CD1c-positive myeloid dendritic cell (primary cell): ENCODE measurements around the gene MAPK12.
A peak's percentile ranks its signal among the peaks of the same experiment; 100 is the strongest.

Experiments used
- DNase-seq: peaks from one replicate; pipeline ENCODE4 v3.0.0-alpha.2; 2016; ENCODE audit errors: extremely low spot score

The MAPK12 gene

DNA sequence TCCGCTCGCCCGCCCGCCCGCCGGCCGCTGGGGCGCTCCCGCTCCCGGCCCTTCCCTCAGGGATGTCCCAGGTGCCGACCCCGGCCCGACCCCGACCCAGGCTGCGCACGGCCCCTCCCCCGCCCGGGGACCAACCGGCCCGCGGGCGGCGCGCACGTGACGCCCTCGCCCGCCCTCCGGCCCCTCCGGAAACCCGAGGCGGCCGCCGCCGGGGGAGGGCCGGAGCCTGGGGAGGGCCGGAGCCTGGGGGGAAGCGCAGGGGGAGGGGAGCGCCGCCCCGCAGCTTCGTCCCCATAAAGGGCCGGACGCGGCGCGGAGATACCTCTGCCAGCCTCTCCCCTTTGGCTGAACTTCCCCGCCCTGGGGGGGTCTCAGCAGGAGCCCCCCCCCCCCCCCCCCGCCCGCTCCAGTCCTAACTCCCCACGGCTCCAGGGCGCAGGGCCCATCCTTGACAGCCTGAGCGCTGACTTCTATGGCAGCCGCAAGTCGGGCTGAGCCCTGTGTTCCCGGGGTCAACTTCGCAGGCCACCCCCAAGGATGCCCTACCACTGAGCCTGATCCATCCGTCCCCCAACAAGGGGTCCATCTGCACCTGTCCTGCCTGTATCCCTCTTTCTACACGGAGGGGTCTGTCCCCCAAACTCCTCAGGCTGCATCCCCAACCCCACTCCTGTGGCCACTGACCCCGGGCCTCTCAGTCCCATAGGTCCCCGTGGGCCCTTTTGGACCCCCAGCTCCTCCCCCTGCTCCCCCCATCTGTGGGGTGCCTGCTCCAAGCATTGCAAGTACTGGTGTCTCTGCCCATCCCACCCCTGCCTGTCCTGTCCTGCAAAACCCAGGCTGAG, at the start of gene MAPK12:
Gene MAPK12, minus strand, starts transcription at position 69 of the 845 bp plus-strand sequence. CDS start 174 bp downstream, outside the sequence.
- no peak for DNase-seq

DNA sequence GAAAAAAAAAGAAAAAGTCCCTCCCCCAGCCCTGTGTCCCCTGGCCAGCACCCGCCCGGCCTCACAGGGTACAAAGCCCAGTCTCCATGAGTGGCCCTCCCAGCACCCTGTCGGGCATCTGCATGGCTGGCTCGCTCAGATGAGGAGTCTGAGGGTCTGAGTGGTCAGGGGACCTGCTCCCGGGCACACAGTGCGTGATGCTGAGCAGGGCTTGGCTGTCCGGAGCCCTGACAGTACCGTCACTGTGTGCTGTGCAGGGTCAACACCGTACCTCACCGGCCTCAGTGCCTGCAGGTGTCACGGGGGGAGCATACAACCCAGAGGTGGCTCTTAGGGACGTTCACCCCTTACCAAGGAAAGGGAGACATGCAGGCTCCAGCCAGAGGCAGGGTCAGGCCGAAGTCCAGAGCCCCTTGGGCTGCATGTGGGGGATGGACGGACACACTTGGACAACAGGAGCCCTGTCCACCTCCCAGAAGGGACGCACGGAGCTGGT, 49.5 kb upstream of the MAPK12 start:
- no peak for DNase-seq

DNA sequence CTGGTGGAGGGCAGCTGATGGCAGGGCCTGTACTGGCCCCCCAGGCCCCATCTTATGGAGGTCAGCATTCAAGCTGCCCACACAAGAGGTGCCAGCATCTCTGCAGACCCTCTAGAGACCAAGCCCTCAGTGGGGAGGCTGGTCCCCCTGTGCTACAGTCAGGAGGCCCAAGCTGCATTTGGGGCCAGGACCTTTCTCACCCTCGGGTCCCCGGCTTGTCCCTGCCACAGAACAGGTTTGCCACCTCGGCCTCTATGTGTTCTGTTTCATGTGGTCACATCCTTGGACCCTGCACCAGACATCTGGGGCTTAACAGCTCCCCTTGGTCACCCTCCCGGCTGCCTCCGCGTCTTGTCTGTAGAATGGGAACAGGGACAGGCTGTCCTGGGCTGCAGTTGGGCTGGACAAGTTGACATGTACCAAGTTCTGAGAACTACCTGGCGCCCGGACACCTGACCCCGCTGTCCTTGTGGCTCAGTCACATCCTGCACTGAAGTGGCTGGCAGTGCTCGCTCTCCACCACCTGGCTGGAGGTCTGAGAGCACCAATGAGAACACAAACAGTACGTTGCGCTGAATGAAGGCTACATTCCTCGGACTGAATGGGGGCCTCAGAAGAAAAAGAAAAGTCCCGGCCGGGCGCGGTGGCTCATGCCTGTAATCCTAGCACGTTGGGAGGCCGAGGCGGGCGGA, 48.7 kb upstream of the MAPK12 start:
- DNase-seq, result no peak

DNA sequence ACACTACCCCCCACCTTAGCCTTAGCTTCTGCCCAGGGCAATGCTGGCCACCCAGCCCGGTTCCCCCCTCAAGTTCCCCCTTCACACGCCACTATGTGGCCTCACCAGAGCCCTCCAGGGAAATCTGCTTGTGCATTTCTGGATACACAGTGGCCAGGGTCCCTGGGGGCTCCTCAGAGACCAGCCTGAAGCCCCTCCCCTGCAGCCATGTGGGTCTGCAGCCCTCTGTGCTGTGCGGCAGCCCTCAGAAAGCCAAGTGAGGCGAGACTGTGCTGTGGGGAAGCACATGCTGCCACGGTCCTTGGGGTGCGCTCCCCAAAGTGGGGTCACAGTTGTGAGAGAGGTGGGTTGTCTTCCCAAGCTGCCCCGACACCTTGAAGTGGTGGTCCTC, 48.1 kb upstream of the MAPK12 start:
- no peak for DNase-seq

DNA sequence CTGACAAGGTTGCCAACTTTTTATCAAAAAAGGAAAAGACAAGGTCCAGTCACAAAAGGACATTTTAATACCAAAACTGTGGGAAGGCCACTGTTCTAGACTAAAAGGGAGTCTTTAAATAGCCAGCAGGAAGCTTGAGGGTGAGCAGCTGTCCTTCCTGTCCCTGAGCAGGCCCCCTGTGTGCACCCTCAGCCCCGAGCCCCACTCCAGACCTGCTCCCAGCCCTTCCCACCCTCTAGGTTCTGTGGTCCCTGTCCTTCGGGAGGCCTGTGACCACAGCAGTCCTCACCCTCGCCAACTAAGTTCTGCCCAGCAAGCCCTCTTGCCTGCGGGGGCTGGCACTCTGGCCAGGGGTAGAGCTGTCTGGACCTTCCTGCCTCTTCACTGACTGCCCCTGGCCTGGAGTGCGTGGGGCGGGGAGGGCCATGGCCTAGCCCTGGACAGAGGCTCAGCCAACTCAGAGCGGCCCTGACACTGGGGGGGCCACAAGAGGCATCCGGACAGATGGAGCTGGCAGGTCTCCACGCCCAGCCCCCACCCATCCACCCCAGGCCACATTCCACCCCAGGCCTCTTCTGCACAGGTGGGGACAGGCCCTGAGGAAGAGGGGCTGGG, 47.6 kb upstream of the MAPK12 start:
- DNase-seq, result peak; percentile 13

DNA sequence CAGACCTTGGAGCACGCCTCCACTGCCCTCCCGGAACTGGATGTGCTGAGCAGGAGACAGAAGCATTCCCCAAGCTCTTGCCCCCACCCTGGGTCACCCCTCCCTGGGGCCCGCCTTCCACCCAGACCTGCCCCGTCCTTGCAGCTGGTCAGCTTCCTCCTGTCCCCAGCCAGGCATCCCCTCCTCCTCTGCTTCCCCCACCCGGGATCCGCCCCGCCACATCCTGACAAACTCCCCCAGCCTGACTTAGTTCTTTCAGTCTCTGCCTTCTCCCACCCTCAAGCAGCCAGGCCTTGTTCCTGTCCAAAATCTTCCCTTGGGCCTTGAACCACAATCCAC, 47.1 kb upstream of the MAPK12 start:
- peak; percentile 84 for DNase-seq

GRCh38 chr22:50307890-50308596, 46.6 kb upstream of the MAPK12 start:
- DNase-seq, result peak; percentile 64

- peak; percentile 74 for DNase-seq
Measured at GRCh38 chr22:50306753-50307749, 45.6 kb upstream of the MAPK12 start, which contains the start of gene PLXNB2. PLXNB2 (minus strand) TSS chr22:50307646; CDS start chr22:50290584, 17,062 bp downstream.

- peak; percentile 95 for DNase-seq
Measured at GRCh38 chr22:50305923-50306566, 44.6 kb upstream of the MAPK12 start.

DNA sequence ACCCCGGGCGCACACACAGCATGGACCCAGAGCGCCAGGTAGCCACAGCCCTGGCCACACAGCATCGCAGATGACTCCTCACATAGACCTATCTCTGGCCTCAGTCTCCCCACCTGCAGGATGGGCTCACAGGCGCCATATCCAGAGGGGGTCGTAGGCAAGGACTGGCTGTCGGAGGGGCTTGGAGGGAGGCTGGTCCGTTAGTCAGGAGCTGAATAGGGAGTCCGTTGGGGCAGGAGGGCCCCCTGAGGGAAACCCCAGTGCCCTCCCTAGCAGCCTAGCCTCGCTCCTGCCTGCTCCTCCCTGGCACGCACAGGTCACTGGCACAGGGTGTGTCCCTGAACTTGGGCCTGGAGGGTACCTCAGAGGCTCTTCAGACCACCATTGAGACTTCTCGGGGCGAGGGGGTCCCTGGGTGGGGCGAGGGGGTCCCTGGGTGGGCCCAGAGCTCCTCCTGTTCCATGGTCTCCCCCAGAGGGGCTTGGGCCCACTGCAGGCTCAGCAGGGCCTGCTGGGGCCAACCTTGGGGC, 44.0 kb upstream of the MAPK12 start:
- no peak for DNase-seq

GRCh38 chr22:50304528-50305392, 43.3 kb upstream of the MAPK12 start:
- DNase-seq, result peak; percentile 82

DNA sequence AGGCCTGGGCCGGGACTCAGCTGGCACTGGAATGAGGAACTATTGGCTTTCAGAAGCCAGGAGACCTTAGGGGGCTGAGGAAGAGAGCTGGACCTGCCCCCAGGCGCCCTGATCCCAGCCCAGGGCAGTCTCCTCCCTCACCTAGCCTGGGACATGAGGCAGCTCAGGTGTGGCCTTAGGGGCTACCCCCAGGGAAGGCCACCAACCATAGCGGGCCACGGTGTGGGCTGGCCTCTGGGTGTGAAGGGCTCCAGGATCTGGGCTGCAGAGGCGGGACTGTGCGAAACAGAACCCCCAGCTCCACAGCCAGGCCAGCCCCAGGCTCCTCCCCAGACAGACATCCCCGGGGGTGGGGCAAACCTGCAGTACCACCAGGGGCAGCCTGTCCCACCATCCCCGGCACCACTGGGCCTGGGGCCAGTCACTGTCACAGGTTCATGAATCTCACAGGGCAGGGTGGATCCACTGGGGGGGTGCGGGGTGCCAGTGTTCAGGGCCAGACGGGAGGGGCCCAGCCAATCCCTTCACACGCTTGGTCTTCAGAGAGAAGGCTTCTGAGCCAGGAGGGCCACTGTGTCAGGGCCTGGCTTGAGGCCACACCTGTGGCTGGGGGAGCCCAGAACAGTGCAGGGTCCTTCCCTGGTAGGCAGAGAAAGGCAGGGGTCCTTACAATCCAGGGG, 42.5 kb upstream of the MAPK12 start:
- peak; percentile 77 for DNase-seq

GRCh38 chr22:50303515-50303847, 42.0 kb upstream of the MAPK12 start:
- DNase-seq, result no peak

DNA sequence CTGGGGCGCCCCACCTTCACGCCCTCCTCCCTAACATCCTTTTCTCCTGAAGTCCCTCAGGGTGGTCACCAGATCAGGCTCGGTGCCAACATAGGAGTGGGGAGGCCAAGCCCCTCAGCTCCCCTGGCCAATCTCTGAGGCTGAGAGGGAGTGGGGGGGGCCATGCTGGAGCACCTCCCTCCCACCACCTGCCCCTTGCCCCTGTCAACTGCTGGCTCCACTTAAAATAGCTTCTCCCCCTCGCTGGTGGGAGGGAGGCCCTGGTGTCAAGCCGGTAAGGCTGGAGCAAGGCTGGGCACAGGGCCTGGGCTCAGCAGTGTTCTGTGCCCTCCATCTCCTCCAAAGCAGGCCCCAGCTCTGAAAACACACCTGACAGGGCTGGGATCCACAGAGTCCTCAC, 41.1 kb upstream of the MAPK12 start:
- no peak for DNase-seq

- peak; percentile 48 for DNase-seq
Measured at GRCh38 chr22:50302041-50302541, 40.6 kb upstream of the MAPK12 start.

GRCh38 chr22:50301581-50301991, 40.1 kb upstream of the MAPK12 start:
- no peak for DNase-seq

DNA sequence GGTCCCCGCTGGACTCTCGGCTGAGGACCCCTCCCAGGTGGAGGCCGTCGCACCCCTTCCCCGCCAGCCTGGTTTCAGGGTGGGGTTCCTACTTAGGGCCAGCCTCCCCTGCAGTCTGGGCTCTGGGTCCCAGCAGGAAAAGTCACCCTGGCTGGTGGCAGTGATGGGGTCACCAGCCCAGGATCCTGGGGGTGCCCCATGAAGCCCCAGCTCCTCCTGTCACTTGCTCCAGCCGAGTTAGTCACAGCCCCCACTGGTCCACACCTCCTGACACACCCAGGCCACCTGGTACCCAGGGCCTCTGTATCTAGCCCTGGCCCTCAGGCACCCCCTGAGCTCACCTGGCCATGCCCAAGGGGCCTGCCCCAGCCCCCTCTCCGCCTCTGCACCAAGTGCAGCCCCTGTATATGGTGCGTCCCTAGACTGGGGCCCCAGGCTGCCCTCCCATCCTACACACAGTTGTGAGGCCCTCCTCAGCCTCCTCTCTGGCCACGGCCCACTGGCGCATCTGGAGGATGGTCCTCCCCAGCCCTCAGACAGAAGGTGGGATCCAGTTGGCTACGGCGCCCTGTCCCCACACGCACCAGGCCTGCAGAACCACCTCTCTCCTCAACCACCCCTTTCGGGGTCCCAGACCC, 39.3 kb upstream of the MAPK12 start:
- no peak for DNase-seq
